Suprapubic skin (tissue), 4 donors: Measurements from ENCODE around the gene STK36. TPM values are rescaled to one million over a fixed set of nuclear protein-coding genes. Genes with fewer than 3 reads are reported as not detected.

Source experiments
- DNase-seq, 2 donors: peaks; one replicate each; pipeline ENCODE4 v3.0.0-alpha.2; 2019; ENCODE audit warnings: low spot score in 2 of 2
- H3K27ac ChIP-seq: fragments of 200-600 bp; sonication (generic); one replicate; pipeline ENCODE4 v1.5.1; 2019
- H3K27me3 ChIP-seq: fragments of 200-600 bp; sonication (generic); one replicate; pipeline ENCODE4 v1.5.1; 2019
- H3K36me3 ChIP-seq: fragments of 200-600 bp; sonication (generic); one replicate; pipeline ENCODE4 v1.5.1; 2019
- H3K4me1 ChIP-seq: fragments of 200-600 bp; sonication (generic); one replicate; pipeline ENCODE4 v1.5.1; 2019
- H3K4me3 ChIP-seq: fragments of 200-600 bp; sonication (generic); one replicate; pipeline ENCODE4 v1.5.1; 2019; ENCODE audit warnings: mild to moderate bottlenecking
- H3K9me3 ChIP-seq: fragments of 200-600 bp; sonication (generic); one replicate; pipeline ENCODE4 v1.5.1; 2019
- EP300 ChIP-seq: sonication (generic); formaldehyde crosslinking; IDR thresholded peaks from one replicate; pipeline ENCODE4 v1.6.1; 2017; ENCODE audit warnings: antibody characterized with exemption
- POLR2A ChIP-seq, 2 donors: fragments of 450-650 bp; IDR thresholded peaks; one replicate each; pipeline ENCODE4 v1.6.1; 2017; ENCODE audit warnings: antibody characterized with exemption in 2 of 2, mild to moderate bottlenecking in 2 of 2, moderate library complexity in 2 of 2
- POLR2AphosphoS5 ChIP-seq, 3 donors: sonication (generic); formaldehyde crosslinking; IDR thresholded peaks; one replicate each; pipeline ENCODE4 v1.6.1; 2017; ENCODE audit warnings: antibody characterized with exemption in 3 of 3
- WGBS: methylation state at CpG from one replicate; pipeline ENCODE4 v1.1.5; 2018; 5-methylcytosine and 5-hydroxymethylcytosine counted together
- total RNA-seq, 4 donors: library from RNA; depleted of rRNA; stranded (reverse); fragments of >200 nt; gene quantifications; one replicate each; pipeline ENCODE4 v1.1.0, GENCODE V29; 2016
- TF ChIP-seq, protein P1 (sequence below), 2 donors: fragments of 200-600 bp in 1 of 2; fragments of 450-650 bp in 1 of 2; sonication (generic) in 1 of 2; IDR thresholded peaks; one replicate each; pipeline ENCODE4 v1.5.1; 2016 to 2019; ENCODE audit warnings: antibody characterized with exemption in 2 of 2, mild to moderate bottlenecking in 1 of 2, moderate library complexity in 1 of 2

The STK36 gene
- total RNA-seq, 4 donors from 2014 or later = 20.7 to 43.4 (median 21.9) TPM

DNA sequence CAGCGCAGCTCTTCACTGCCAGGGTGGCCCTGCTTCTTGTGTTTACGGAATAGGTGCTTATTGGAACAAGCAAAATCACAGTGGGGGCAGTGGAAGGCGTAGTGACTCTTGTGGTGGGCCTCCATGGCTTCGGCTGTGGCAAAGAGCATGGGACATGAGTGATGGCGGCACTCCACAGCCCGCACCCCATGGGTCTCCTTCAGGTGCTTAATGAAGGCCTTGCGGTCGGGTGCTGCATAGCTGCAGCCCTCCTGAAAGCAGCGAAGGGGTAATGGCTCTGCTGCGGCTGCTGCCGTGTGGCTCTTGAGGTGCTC is 23.1 kb upstream of the STK36 start:
- 88% methylated on average over 11 of the region's 11 CpGs for WGBS
- H3K9me3 ChIP-seq = no peaks in the 10 kb centered on the region
- no peaks in the 10 kb centered on the region for H3K4me1 ChIP-seq
- no peak overlapping the region for H3K27ac ChIP-seq
- peaks cover 95% of the 10 kb centered on the region for H3K36me3 ChIP-seq
- TF ChIP-seq EP300 = no peak
- no peak for TF ChIP-seq POLR2A (IDR thresholded peaks at IDR 0.05)
- TF ChIP-seq POLR2AphosphoS5 (IDR thresholded peaks at IDR 0.05) = no peak
- TF ChIP-seq, protein P1, sequence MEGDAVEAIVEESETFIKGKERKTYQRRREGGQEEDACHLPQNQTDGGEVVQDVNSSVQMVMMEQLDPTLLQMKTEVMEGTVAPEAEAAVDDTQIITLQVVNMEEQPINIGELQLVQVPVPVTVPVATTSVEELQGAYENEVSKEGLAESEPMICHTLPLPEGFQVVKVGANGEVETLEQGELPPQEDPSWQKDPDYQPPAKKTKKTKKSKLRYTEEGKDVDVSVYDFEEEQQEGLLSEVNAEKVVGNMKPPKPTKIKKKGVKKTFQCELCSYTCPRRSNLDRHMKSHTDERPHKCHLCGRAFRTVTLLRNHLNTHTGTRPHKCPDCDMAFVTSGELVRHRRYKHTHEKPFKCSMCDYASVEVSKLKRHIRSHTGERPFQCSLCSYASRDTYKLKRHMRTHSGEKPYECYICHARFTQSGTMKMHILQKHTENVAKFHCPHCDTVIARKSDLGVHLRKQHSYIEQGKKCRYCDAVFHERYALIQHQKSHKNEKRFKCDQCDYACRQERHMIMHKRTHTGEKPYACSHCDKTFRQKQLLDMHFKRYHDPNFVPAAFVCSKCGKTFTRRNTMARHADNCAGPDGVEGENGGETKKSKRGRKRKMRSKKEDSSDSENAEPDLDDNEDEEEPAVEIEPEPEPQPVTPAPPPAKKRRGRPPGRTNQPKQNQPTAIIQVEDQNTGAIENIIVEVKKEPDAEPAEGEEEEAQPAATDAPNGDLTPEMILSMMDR (IDR thresholded peaks at IDR 0.05) = no peak
- no peak overlapping the region for H3K4me3 ChIP-seq
- H3K27me3 ChIP-seq = no peaks in the 10 kb centered on the region
- no peak for DNase-seq

DNA sequence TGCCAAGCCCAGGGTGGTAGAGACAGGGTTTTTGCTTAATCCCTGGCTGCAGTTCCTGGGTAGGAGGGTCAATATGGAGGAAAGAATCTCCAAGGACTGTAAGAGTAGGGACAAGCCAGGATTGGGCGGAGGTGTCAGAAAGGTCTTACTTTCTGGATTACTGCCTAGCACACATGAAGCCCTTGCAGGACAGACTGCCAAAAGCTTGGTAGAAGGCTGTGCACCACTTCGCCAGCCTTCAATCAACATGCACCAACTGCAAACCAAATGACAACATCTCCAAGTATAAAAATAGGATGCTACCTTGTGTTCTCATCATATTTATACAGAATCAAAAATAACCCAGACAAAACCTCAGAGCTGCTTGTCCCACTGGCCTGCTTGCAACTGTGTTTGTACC is 16.1 kb upstream of the STK36 start:
- no peak for TF ChIP-seq EP300
- TF ChIP-seq, protein P1 (IDR thresholded peaks at IDR 0.05) = no peak
- no peak for TF ChIP-seq POLR2AphosphoS5 (IDR thresholded peaks at IDR 0.05)
- TF ChIP-seq POLR2A (IDR thresholded peaks at IDR 0.05) = no peak
- peaks cover 61% of the 10 kb centered on the region for H3K36me3 ChIP-seq
- H3K27ac ChIP-seq = no peak overlapping the region
- no peak for DNase-seq
- peaks cover 26% of the 10 kb centered on the region for H3K4me1 ChIP-seq
- WGBS = 100% methylated on average over 2 of the region's 2 CpGs
- no peak overlapping the region for H3K4me3 ChIP-seq
- no peaks in the 10 kb centered on the region for H3K27me3 ChIP-seq
- H3K9me3 ChIP-seq = no peaks in the 10 kb centered on the region

DNA sequence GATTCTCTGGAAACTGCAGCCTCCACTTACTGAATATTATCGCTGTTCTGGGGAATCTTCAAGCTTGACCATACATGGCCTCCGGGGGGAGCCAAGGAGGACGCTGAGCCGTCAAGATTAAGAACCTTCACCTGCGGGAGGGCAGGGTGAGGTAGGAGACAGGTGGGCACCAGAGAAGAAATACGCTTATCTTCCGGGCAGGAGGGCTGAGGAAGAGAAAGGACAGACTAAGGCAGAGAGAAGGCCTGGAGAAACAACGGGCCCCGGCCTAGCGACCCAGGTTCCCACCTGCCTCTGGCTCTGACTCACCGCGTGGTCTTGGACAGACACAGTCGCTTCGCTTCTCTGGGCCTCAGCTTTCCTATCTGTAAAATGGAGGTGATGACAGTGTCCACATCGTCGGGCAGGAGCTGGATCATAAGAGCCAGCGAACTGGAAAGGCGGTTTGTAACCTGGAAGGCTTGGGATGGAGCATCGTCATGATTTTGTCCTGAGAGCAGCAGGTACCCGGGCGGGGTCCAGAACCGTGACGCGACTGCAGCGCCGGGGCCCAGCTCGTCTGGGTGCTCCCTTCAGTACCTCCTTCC is 13.1 kb upstream of the STK36 start:
- H3K9me3 ChIP-seq = no peaks in the 10 kb centered on the region
- 6% methylated on average over 16 of the region's 27 CpGs for WGBS
- peaks cover 51% of the 10 kb centered on the region for H3K36me3 ChIP-seq
- H3K27ac ChIP-seq = peak overlapping the region; percentile 57
- no peak for TF ChIP-seq EP300
- TF ChIP-seq, protein P1 (IDR thresholded peaks at IDR 0.05) = no peak
- TF ChIP-seq POLR2A (IDR thresholded peaks at IDR 0.05) = no peak
- no peak for TF ChIP-seq POLR2AphosphoS5 (IDR thresholded peaks at IDR 0.05)
- H3K4me3 ChIP-seq = peak overlapping the region; percentile 70
- no peaks in the 10 kb centered on the region for H3K27me3 ChIP-seq
- H3K4me1 ChIP-seq = peaks cover 26% of the 10 kb centered on the region
- DNase-seq = no peak

DNA sequence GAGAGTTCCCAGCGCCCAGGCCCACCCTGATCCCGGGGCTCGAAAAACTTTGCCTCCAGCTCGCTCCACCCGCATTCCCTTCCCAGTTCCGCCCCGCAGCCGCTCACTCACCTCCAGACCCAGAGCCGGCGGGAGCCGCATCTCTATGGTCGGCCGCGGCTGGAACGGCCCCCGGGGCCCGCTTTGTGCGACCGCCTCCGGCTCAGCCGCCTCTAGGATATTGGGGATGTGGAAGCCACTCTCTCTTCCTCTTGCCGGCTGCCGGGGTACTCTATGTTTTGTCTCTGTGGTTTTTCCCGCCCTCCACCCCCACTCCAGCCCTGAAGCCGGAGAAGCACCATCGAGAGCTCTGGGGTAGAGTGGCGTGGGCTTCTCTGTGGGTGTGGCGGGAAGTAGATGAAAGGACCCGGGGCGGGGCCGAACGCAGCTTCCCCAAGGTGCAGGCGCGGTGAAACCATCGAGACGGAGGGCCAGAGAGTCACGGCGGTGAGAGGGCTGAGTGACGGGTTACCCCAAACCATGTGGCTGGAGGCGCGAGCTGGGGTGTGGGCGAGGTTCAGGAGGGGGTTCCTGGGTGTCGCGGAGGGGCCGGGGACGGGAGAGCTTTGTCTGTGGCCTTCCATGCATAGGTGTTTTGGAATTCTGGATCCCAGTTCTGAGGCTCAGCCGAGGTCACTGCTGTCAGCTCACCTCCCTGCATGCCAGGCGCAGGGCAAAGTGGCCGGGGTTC is 12.5 kb upstream of the STK36 start, which contains the start of the genes BCS1L and ZNF142:
Gene BCS1L (plus strand): TSS at position 426 of the 730 bp plus-strand sequence. CDS start 1,305 bp downstream, outside the sequence.
Gene ZNF142 (minus strand): TSS at position 366 of the 730 bp plus-strand sequence. CDS start 3,194 bp downstream, outside the sequence.
- DNase-seq = peak; percentile 92 to 96
- Histone ChIP-seq H3K36me3 (peaks cover 51% of the 10 kb centered on the region), H3K27ac (peak within 1 kb of the TSS; percentile 57), H3K9me3 (no peaks in the 10 kb centered on the region), H3K27me3 (no peaks in the 10 kb centered on the region), H3K4me3 (peak within 1 kb of the TSS; percentile 70), H3K4me1 (peaks cover 26% of the 10 kb centered on the region)
- TF ChIP-seq, protein P1 (IDR thresholded peaks at IDR 0.05) = no peak
- no peak for TF ChIP-seq POLR2A (IDR thresholded peaks at IDR 0.05)
- TF ChIP-seq EP300 = no peak
- TF ChIP-seq POLR2AphosphoS5 (IDR thresholded peaks at IDR 0.05) = no peak
- WGBS = 2% methylated on average over 38 of the region's 49 CpGs

DNA sequence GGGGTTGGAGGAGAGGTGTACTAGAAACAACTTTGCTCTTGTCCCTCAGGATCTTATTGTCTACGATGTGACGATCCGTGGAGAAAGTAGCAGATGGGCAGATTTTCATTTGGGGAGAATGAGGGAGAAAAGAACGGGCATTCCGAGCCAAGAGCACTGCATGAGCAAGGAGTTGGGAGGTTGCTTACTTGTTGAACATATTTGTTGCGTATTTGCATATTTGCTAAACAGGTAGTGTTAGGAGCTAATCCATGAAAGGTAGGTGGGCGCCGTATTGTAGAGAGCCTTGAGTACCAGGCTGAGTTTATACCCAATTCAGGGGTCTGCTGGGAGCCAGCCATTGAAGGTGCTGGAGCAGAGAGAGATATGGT is 11.9 kb upstream of the STK36 start:
- H3K27me3 ChIP-seq = no peaks in the 10 kb centered on the region
- H3K9me3 ChIP-seq = no peaks in the 10 kb centered on the region
- H3K4me3 ChIP-seq = peak overlapping the region; percentile 70
- 13% methylated on average over 8 of the region's 8 CpGs for WGBS
- H3K36me3 ChIP-seq = peaks cover 51% of the 10 kb centered on the region
- TF ChIP-seq, protein P1 (IDR thresholded peaks at IDR 0.05) = no peak
- no peak for TF ChIP-seq POLR2A (IDR thresholded peaks at IDR 0.05)
- no peak for TF ChIP-seq EP300
- no peak for TF ChIP-seq POLR2AphosphoS5 (IDR thresholded peaks at IDR 0.05)
- peak overlapping the region; percentile 57 for H3K27ac ChIP-seq
- peaks cover 26% of the 10 kb centered on the region for H3K4me1 ChIP-seq
- DNase-seq = no peak
